Left ventricle myocardium inferior (tissue), 1 donor: Measurements from ENCODE around the gene ADAMTS1. TPM values are rescaled to one million over a fixed set of nuclear protein-coding genes. Genes with fewer than 3 reads are reported as not detected.
A peak's percentile ranks its signal among the peaks of the same experiment; 100 is the strongest.

Experiments
- DNase-seq: peaks from one replicate; pipeline ENCODE4 v3.0.0-alpha.2; 2020
- H3K27ac ChIP-seq: fragments of 200-600 bp; replicated peaks from 2 replicates; pipeline ENCODE4 v1.8.0; 2021
- H3K27me3 ChIP-seq: fragments of 200-600 bp; 2 replicates; pipeline ENCODE4 v1.8.0; 2021; ENCODE audit warnings: low read depth
- H3K36me3 ChIP-seq: fragments of 200-600 bp; 2 replicates; pipeline ENCODE4 v1.8.0; 2021
- H3K4me1 ChIP-seq: fragments of 200-600 bp; 2 replicates; pipeline ENCODE4 v1.8.0; 2021
- H3K4me3 ChIP-seq: fragments of 200-600 bp; 2 replicates; pipeline ENCODE4 v1.8.0; 2021; ENCODE audit warnings: mild to moderate bottlenecking, moderate library complexity
- H3K9me3 ChIP-seq: fragments of 200-600 bp; replicated peaks from 2 replicates; pipeline ENCODE4 v1.8.0; 2021
- intact Hi-C: fragments of 100-400 bp; cut with micrococcal nuclease; formaldehyde crosslinking; loops from one replicate; pipeline ENCODE4 v1.11.0; 2022
- total RNA-seq: library from RNA; stranded (reverse); fragmentation: NEBNext Ultra II Directional; extraction: Animal tissue kit (Norgen Biotek cat#: 25700); gene quantifications from one replicate; pipeline ENCODE4 v1.2.1, GENCODE V29; 2021
- TF ChIP-seq, protein P1 (sequence below): fragments of 200-600 bp; IDR thresholded peaks from 2 replicates; pipeline ENCODE4 v1.8.0; 2021; ENCODE audit warnings: antibody characterized with exemption, mild to moderate bottlenecking, borderline replicate concordance
- donor health status: DM: no; HTN: yes; CAD: no; lungs with severe emphysema.

ADAMTS1 gene
- total RNA-seq, 1 donor from 2014 or later, result 56.7 TPM

DNA sequence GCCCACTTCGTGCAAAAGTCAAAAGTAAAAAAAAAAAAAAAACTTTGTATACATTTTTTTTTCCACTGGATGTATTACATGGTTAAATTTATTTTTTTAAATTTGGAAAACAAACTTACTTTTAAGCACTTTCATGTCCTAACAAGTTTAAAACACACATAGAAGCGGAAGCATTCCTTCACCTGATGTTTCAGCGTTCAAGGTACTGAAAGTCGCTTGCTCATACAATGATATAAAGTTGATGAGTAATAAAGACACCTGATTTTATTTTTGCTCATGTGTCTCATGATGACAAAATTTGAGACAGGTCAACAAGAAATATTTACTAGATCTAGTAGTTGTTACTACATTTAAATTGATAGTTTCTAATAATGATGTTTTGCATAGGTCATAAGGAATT is 35.5 kb downstream of the ADAMTS1 start:
- Histone ChIP-seq H3K27ac (no peak overlapping the region), H3K4me1 (peaks cover 9% of the 10 kb centered on the region), H3K4me3 (no peak overlapping the region), H3K9me3 (no peaks in the 10 kb centered on the region), H3K27me3 (no peaks in the 10 kb centered on the region), H3K36me3 (no peaks in the 10 kb centered on the region)
- DNase-seq, result no peak
- intact Hi-C loops, result no loop called here
- TF ChIP-seq, protein P1, sequence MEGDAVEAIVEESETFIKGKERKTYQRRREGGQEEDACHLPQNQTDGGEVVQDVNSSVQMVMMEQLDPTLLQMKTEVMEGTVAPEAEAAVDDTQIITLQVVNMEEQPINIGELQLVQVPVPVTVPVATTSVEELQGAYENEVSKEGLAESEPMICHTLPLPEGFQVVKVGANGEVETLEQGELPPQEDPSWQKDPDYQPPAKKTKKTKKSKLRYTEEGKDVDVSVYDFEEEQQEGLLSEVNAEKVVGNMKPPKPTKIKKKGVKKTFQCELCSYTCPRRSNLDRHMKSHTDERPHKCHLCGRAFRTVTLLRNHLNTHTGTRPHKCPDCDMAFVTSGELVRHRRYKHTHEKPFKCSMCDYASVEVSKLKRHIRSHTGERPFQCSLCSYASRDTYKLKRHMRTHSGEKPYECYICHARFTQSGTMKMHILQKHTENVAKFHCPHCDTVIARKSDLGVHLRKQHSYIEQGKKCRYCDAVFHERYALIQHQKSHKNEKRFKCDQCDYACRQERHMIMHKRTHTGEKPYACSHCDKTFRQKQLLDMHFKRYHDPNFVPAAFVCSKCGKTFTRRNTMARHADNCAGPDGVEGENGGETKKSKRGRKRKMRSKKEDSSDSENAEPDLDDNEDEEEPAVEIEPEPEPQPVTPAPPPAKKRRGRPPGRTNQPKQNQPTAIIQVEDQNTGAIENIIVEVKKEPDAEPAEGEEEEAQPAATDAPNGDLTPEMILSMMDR, result no peak

DNA sequence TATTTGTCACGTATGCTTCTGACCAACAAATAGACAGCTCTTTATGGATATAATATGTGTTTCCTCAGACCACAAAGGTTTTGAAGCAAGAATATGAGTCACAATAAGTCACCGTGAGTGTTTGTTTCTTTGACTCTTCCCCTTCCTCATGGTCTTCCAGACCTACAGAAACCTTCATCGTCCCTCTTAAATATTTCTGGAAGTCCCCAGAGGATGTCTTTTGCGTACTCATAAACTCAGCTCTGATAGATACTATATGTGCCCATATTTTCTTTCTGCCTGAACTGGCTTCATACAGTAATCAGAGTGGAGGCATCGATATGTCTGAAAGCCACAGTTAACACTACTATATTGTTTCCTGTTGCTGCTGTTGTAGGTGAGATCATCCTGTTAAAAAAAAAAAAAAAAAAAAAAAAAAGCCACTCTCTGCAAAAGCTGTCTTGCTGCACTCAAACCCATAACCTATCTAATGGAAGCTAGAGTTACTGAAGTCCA is 38.4 kb downstream of the ADAMTS1 start:
- Histone ChIP-seq H3K9me3 (no peaks in the 10 kb centered on the region), H3K27ac (no peak overlapping the region), H3K4me1 (peaks cover 14% of the 10 kb centered on the region), H3K4me3 (no peak overlapping the region), H3K27me3 (no peaks in the 10 kb centered on the region), H3K36me3 (no peaks in the 10 kb centered on the region)
- intact Hi-C loops, result no loop called here
- TF ChIP-seq, protein P1, result no peak
- no peak for DNase-seq

DNA sequence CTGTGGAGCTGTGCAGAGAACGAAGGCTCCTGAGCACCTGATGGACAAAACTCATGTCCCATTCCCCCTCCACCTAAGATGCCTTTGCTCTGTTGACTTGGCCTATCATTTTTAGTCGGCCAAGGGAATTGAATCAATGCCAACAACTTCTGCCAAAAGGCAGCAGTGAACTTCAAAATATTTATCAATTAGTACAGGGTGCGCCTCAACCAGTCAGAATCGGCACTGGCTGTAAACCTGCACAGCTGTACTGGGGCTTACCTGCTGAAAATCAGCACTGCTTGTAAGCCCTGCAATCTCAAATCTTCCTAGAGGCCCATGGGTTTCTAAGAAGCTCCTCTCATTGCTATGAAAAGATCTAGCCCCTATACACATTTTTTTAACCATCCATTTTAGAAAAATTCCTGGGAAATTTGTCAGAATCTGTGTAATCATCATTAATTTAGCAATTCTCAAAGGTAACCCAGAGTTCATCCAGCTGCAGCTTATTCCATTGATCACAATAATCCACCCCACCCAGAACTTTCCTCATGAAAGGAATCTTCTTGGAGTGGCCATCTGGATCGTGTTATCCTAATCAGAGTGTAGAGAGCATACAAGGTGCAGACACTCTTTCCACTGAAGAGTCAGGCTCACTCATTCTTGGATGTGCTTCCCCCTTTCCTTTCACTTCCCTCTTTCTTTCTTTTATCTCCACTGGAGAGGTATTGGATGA is 40.2 kb downstream of the ADAMTS1 start:
- Histone ChIP-seq H3K4me1 (peaks cover 20% of the 10 kb centered on the region), H3K9me3 (no peaks in the 10 kb centered on the region), H3K36me3 (no peaks in the 10 kb centered on the region), H3K27me3 (no peaks in the 10 kb centered on the region), H3K27ac (peak overlapping the region; percentile 70), H3K4me3 (no peak overlapping the region)
- DNase-seq, result no peak
- intact Hi-C loops, result no loop called here
- TF ChIP-seq, protein P1, result no peak

DNA sequence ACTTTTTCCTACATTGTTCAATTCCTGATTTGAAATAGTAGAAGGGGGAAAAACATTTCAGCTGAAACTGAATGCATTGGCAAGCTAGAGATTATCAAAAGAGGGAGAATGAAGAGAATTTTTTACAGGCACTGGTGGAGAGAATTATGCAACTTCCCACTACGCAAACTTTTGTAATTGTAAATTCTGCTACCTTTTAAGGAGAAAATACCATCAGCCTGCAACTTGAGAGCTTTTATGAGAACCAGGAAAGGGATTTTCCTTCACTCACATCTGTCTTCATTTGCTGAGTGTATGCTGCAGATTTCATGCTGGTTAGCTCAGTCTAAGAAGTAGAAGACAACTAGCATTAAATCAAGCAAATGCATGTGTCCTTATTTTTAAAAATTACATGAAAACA is 43.7 kb downstream of the ADAMTS1 start:
- intact Hi-C loops, result no loop called here
- Histone ChIP-seq H3K36me3 (no peaks in the 10 kb centered on the region), H3K4me1 (peaks cover 37% of the 10 kb centered on the region), H3K27me3 (no peaks in the 10 kb centered on the region), H3K27ac (peak overlapping the region; percentile 70), H3K9me3 (no peaks in the 10 kb centered on the region), H3K4me3 (peak overlapping the region; percentile 8)
- TF ChIP-seq, protein P1, result no peak
- no peak for DNase-seq

DNA sequence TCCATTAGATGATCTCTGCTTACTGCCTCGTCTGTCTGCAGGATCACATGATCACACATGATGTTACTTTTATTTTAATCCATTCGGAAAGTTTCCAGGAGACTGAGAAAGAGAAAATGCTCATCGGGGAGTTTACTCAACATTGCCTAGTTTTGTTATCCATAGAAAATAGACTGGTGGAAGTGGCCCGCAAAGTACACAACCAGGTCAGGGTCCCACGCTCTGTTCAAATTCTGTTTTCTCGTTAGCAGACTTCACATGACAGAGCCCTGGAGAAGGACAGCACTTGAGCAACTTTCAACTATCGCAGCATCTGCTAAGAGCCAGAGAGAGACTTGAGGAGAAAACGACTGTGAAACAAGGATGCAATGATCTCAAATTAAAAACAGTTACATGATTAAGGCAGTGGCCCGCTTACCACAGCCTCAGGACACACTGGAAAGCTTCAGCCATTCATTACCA is 44.2 kb downstream of the ADAMTS1 start:
- DNase-seq, result peak; percentile 14

More for the DNA sequence above, 44.2 kb downstream of the ADAMTS1 start:
- intact Hi-C loops, result no loop called here
- TF ChIP-seq, protein P1, result no peak
- H3K27me3 ChIP-seq, result no peaks in the 10 kb centered on the region
- H3K36me3 ChIP-seq, result no peaks in the 10 kb centered on the region
- peak overlapping the region; percentile 8 for H3K4me3 ChIP-seq
- H3K27ac ChIP-seq, result peak overlapping the region; percentile 70
- no peaks in the 10 kb centered on the region for H3K9me3 ChIP-seq
- H3K4me1 ChIP-seq, result peaks cover 42% of the 10 kb centered on the region
